Activated CD8-positive, alpha-beta memory T cell treated with anti-CD3 and anti-CD28 coated beads, Interleukin-2, amount 10 ng/mL, durations not matched to agents 7 days and 5 days (primary cell): Measurements from ENCODE around the gene ZNF583. TPM values are rescaled to one million over a fixed set of nuclear protein-coding genes. Genes with fewer than 3 reads are reported as not detected.

Experiments
- ATAC-seq: fragments of 150-1000 bp; cut with Tn5 transposase; one replicate; pipeline ENCODE4 v1.10.0; 2021; ENCODE audit warnings: moderate library complexity
- CTCF ChIA-PET: fragments of 350-600 bp; sonication (Branson Sonifier 250); formaldehyde crosslinking; loops from one replicate; lab custom pipeline; 2021; ENCODE audit warnings: antibody characterized with exemption; lab: Charles Lee
- DNase-seq: peaks from one replicate; pipeline ENCODE4 v3.0.0-alpha.2; 2020
- H3K27ac Mint-ChIP-seq: one replicate; pipeline ENCODE4 v1.8.0; 2021; ENCODE audit warnings: mild to moderate bottlenecking, mixed read lengths
- H3K27me3 Mint-ChIP-seq: one replicate; pipeline ENCODE4 v1.8.0; 2021; ENCODE audit warnings: mixed read lengths
- H3K36me3 Mint-ChIP-seq: one replicate; pipeline ENCODE4 v1.8.0; 2021; ENCODE audit warnings: mild to moderate bottlenecking, mixed read lengths
- H3K4me1 Mint-ChIP-seq: one replicate; pipeline ENCODE4 v1.8.0; 2021; ENCODE audit warnings: mixed read lengths
- H3K4me3 Mint-ChIP-seq: one replicate; pipeline ENCODE4 v1.8.0; 2021; ENCODE audit warnings: mild to moderate bottlenecking, moderate library complexity, mixed read lengths
- H3K9me3 Mint-ChIP-seq: one replicate; pipeline ENCODE4 v1.8.0; 2022; ENCODE audit warnings: low read depth, mixed read lengths
- total RNA-seq, 2 experiments: library from RNA; stranded (reverse); gene quantifications; one replicate each; pipeline ENCODE4 v1.2.3, GENCODE V29; 2021

ZNF583 gene
- total RNA-seq, 2 experiments from 2014 or later = 3.5 to 3.6 TPM

- Mint-ChIP-seq H3K36me3 (peaks cover 49% of the 10 kb centered on the region), H3K9me3 (peaks cover 38% of the 10 kb centered on the region), H3K27me3 (no peaks in the 10 kb centered on the region), H3K4me1 (peaks cover 7% of the 10 kb centered on the region), H3K27ac (no peak overlapping the region), H3K4me3 (no peak overlapping the region)
- CTCF ChIA-PET = no interaction called here
- DNase-seq (no peak), ATAC-seq (no peak)
Measured at GRCh38 chr19:56398809-56399208, 5.3 kb upstream of the ZNF583 start.

GRCh38 chr19:56400485-56400884 lies 3.6 kb upstream of the ZNF583 start:
- no peak for ATAC-seq
- CTCF ChIA-PET = no interaction called here
- Mint-ChIP-seq H3K4me3 (no peak overlapping the region), H3K9me3 (peaks cover 41% of the 10 kb centered on the region), H3K27me3 (no peaks in the 10 kb centered on the region), H3K27ac (no peak overlapping the region), H3K36me3 (peaks cover 53% of the 10 kb centered on the region), H3K4me1 (peaks cover 17% of the 10 kb centered on the region)
- DNase-seq = no peak

GRCh38 chr19:56403261-56403660 lies 871 bp upstream of the ZNF583 start:
- CTCF ChIA-PET = interaction anchor here (0.7 to 1.0 kb wide), 5 partner anchors 9 to 134 kb away, joined by 3 to 4 read pairs (median 3); partner anchors contain the start of gene ZNF582
- H3K27me3 Mint-ChIP-seq = no peaks in the 10 kb centered on the region
- H3K27ac Mint-ChIP-seq = peak overlapping the region; percentile 80
- peak overlapping the region; percentile 79 for H3K4me3 Mint-ChIP-seq
- H3K36me3 Mint-ChIP-seq = peaks cover 64% of the 10 kb centered on the region
- no peak for ATAC-seq
- DNase-seq = no peak
- peaks cover 42% of the 10 kb centered on the region for H3K9me3 Mint-ChIP-seq
- peaks cover 17% of the 10 kb centered on the region for H3K4me1 Mint-ChIP-seq

GRCh38 chr19:56404705-56405056 lies 549 bp downstream of the ZNF583 start:
- Mint-ChIP-seq H3K36me3 (peaks cover 62% of the 10 kb centered on the region), H3K9me3 (peaks cover 43% of the 10 kb centered on the region), H3K4me3 (peak overlapping the region; percentile 79), H3K4me1 (peaks cover 17% of the 10 kb centered on the region), H3K27ac (peak overlapping the region; percentile 80), H3K27me3 (no peaks in the 10 kb centered on the region)
- DNase-seq (peak; percentile 42), ATAC-seq (peak; percentile 3)
- CTCF ChIA-PET = no interaction called here

- Mint-ChIP-seq H3K9me3 (peaks cover 46% of the 10 kb centered on the region), H3K27me3 (no peaks in the 10 kb centered on the region), H3K4me1 (peaks cover 17% of the 10 kb centered on the region), H3K4me3 (peak overlapping the region; percentile 79), H3K27ac (peak overlapping the region; percentile 80), H3K36me3 (peaks cover 64% of the 10 kb centered on the region)
- ATAC-seq (no peak), DNase-seq (peak; percentile 43)
- CTCF ChIA-PET = no interaction called here
Measured at GRCh38 chr19:56405062-56405461, 930 bp downstream of the ZNF583 start.

GRCh38 chr19:56423276-56423984 lies 19.3 kb downstream of the ZNF583 start:
- Mint-ChIP-seq H3K36me3 (peaks cover 56% of the 10 kb centered on the region), H3K27me3 (no peaks in the 10 kb centered on the region), H3K9me3 (peaks cover 57% of the 10 kb centered on the region), H3K4me1 (no peaks in the 10 kb centered on the region), H3K27ac (no peak overlapping the region), H3K4me3 (no peak overlapping the region)
- CTCF ChIA-PET = no interaction called here
- DNase-seq = no peak
- no peak for ATAC-seq

GRCh38 chr19:56423985-56424353 lies 19.8 kb downstream of the ZNF583 start:
- CTCF ChIA-PET = no interaction called here
- peaks cover 54% of the 10 kb centered on the region for H3K9me3 Mint-ChIP-seq
- no peak overlapping the region for H3K27ac Mint-ChIP-seq
- no peaks in the 10 kb centered on the region for H3K4me1 Mint-ChIP-seq
- peaks cover 51% of the 10 kb centered on the region for H3K36me3 Mint-ChIP-seq
- no peak overlapping the region for H3K4me3 Mint-ChIP-seq
- no peaks in the 10 kb centered on the region for H3K27me3 Mint-ChIP-seq
- DNase-seq (no peak), ATAC-seq (no peak)

GRCh38 chr19:56441206-56441792 lies 37.2 kb downstream of the ZNF583 start:
- no peak for ATAC-seq
- no peak overlapping the region for H3K27ac Mint-ChIP-seq
- H3K36me3 Mint-ChIP-seq = peaks cover 9% of the 10 kb centered on the region
- DNase-seq = no peak
- no peaks in the 10 kb centered on the region for H3K4me1 Mint-ChIP-seq
- no peaks in the 10 kb centered on the region for H3K27me3 Mint-ChIP-seq
- H3K4me3 Mint-ChIP-seq = no peak overlapping the region
- peaks cover 55% of the 10 kb centered on the region for H3K9me3 Mint-ChIP-seq
- CTCF ChIA-PET = no interaction called here

GRCh38 chr19:56474308-56474707 lies 70.2 kb downstream of the ZNF583 start:
- H3K4me3 Mint-ChIP-seq = no peak overlapping the region
- CTCF ChIA-PET = no interaction called here
- DNase-seq (no peak), ATAC-seq (no peak)
- H3K9me3 Mint-ChIP-seq = peaks cover 26% of the 10 kb centered on the region
- peaks cover 12% of the 10 kb centered on the region for H3K36me3 Mint-ChIP-seq
- H3K4me1 Mint-ChIP-seq = peaks cover 9% of the 10 kb centered on the region
- H3K27me3 Mint-ChIP-seq = peaks cover 4% of the 10 kb centered on the region
- no peak overlapping the region for H3K27ac Mint-ChIP-seq

GRCh38 chr19:56476093-56476492 lies 72.0 kb downstream of the ZNF583 start:
- Mint-ChIP-seq H3K27me3 (peaks cover 4% of the 10 kb centered on the region), H3K4me1 (peaks cover 9% of the 10 kb centered on the region), H3K9me3 (peaks cover 32% of the 10 kb centered on the region), H3K27ac (no peak overlapping the region), H3K36me3 (peaks cover 13% of the 10 kb centered on the region), H3K4me3 (no peak overlapping the region)
- CTCF ChIA-PET = no interaction called here
- no peak for ATAC-seq
- no peak for DNase-seq

Other genes with a start within 250 kb of the ZNF583 start
- gene GALP, start 228.3 kb upstream of the ZNF583 start, total RNA-seq = not detected
- not detected for gene ZSCAN5B, start 206.5 kb upstream of the ZNF583 start, total RNA-seq
- gene ZSCAN5C, start 202.1 kb upstream of the ZNF583 start, total RNA-seq = not detected
- under 1 TPM in 1 of 2 experiments, not detected in 1; 0.67 TPM for gene EDDM13, start 131.6 kb upstream of the ZNF583 start, total RNA-seq
- gene ZSCAN5A, start 89.5 kb upstream of the ZNF583 start, total RNA-seq = 1 to 10 TPM; 5.9 to 8.6 TPM
- 1 to 10 TPM; 1.9 to 3.3 TPM for gene ZNF582, start 10.8 kb upstream of the ZNF583 start, total RNA-seq
- under 1 TPM; 0.32 to 0.52 TPM for gene ZNF667, start 73.0 kb downstream of the ZNF583 start, total RNA-seq
- under 1 TPM; 0.55 to 0.77 TPM for gene ZNF471, start 103.5 kb downstream of the ZNF583 start, total RNA-seq
- 1 to 10 TPM; 4.2 to 4.7 TPM for gene ZFP28, start 134.6 kb downstream of the ZNF583 start, total RNA-seq
- 1 to 10 TPM; 4.0 TPM for gene ZNF470, start 163.1 kb downstream of the ZNF583 start, total RNA-seq
- gene ZNF71, start 191.0 kb downstream of the ZNF583 start, total RNA-seq = 1 to 10 TPM; 5.7 to 6.0 TPM
- gene SMIM17, start 238.8 kb downstream of the ZNF583 start, total RNA-seq = not detected